ENCODE results near the gene HEBP1. TPM values are rescaled to one million over a fixed set of nuclear protein-coding genes. Genes with fewer than 3 reads are reported as not detected.
A peak's percentile ranks its signal among the peaks of the same experiment; 100 is the strongest.

The HEBP1 gene
- total RNA-seq, 1 donor from 2014 or later, result 109 TPM

GRCh38 chr12:13023811-13024530, 23.9 kb upstream of the HEBP1 start:
- no peak for DNase-seq (ENCODE audit: low spot score, unreplicated experiment)
- peaks cover 4% of the 10 kb centered on the region for H3K27me3 Mint-ChIP-seq
- H3K9me3 Mint-ChIP-seq (ENCODE audit: low read depth), result no peaks in the 10 kb centered on the region
- H3K4me1 Mint-ChIP-seq (ENCODE audit: low read depth), result no peaks in the 10 kb centered on the region
- peak; percentile 13 for TF ChIP-seq CTCF (IDR thresholded peaks at IDR 0.05; ENCODE audit: unreplicated experiment)
- no peak overlapping the region for H3K27ac Mint-ChIP-seq
- H3K36me3 Mint-ChIP-seq (ENCODE audit: insufficient read depth), result no peaks in the 10 kb centered on the region
- no peak overlapping the region for H3K4me3 Mint-ChIP-seq (ENCODE audit: low read depth)

- no peak for DNase-seq (ENCODE audit: low spot score, unreplicated experiment)
- Mint-ChIP-seq H3K27me3 (peaks cover 4% of the 10 kb centered on the region), H3K27ac (no peak overlapping the region), H3K36me3 (ENCODE audit: insufficient read depth) (no peaks in the 10 kb centered on the region), H3K4me3 (ENCODE audit: low read depth) (no peak overlapping the region), H3K9me3 (ENCODE audit: low read depth) (no peaks in the 10 kb centered on the region), H3K4me1 (ENCODE audit: low read depth) (no peaks in the 10 kb centered on the region)
- no peak for TF ChIP-seq CTCF (IDR thresholded peaks at IDR 0.05; ENCODE audit: unreplicated experiment)
Measured at GRCh38 chr12:13022851-13023271, 22.8 kb upstream of the HEBP1 start.

GRCh38 chr12:13011098-13011497, 11.0 kb upstream of the HEBP1 start:
- H3K4me1 Mint-ChIP-seq (ENCODE audit: low read depth), result peaks cover 16% of the 10 kb centered on the region
- no peak for TF ChIP-seq CTCF (IDR thresholded peaks at IDR 0.05; ENCODE audit: unreplicated experiment)
- no peaks in the 10 kb centered on the region for H3K36me3 Mint-ChIP-seq (ENCODE audit: insufficient read depth)
- no peak overlapping the region for H3K27ac Mint-ChIP-seq
- H3K9me3 Mint-ChIP-seq (ENCODE audit: low read depth), result no peaks in the 10 kb centered on the region
- H3K27me3 Mint-ChIP-seq, result peaks cover 6% of the 10 kb centered on the region
- no peak for DNase-seq (ENCODE audit: low spot score, unreplicated experiment)
- no peak overlapping the region for H3K4me3 Mint-ChIP-seq (ENCODE audit: low read depth)

- peaks cover 24% of the 10 kb centered on the region for H3K4me1 Mint-ChIP-seq (ENCODE audit: low read depth)
- H3K27ac Mint-ChIP-seq, result no peak overlapping the region
- H3K9me3 Mint-ChIP-seq (ENCODE audit: low read depth), result no peaks in the 10 kb centered on the region
- no peaks in the 10 kb centered on the region for H3K36me3 Mint-ChIP-seq (ENCODE audit: insufficient read depth)
- H3K4me3 Mint-ChIP-seq (ENCODE audit: low read depth), result no peak overlapping the region
- H3K27me3 Mint-ChIP-seq, result peaks cover 12% of the 10 kb centered on the region
- DNase-seq (ENCODE audit: low spot score, unreplicated experiment), result no peak
- TF ChIP-seq CTCF (IDR thresholded peaks at IDR 0.05; ENCODE audit: unreplicated experiment), result no peak
Measured at GRCh38 chr12:13008741-13009380, 8.8 kb upstream of the HEBP1 start.

- no peaks in the 10 kb centered on the region for H3K36me3 Mint-ChIP-seq (ENCODE audit: insufficient read depth)
- no peaks in the 10 kb centered on the region for H3K9me3 Mint-ChIP-seq (ENCODE audit: low read depth)
- H3K4me1 Mint-ChIP-seq (ENCODE audit: low read depth), result peaks cover 24% of the 10 kb centered on the region
- DNase-seq (ENCODE audit: low spot score, unreplicated experiment), result no peak
- no peak overlapping the region for H3K4me3 Mint-ChIP-seq (ENCODE audit: low read depth)
- no peak overlapping the region for H3K27ac Mint-ChIP-seq
- no peak for TF ChIP-seq CTCF (IDR thresholded peaks at IDR 0.05; ENCODE audit: unreplicated experiment)
- H3K27me3 Mint-ChIP-seq, result peaks cover 21% of the 10 kb centered on the region
Measured at GRCh38 chr12:13007496-13008233, 7.6 kb upstream of the HEBP1 start.
